K562 (cell line): ENCODE data around the gene PURA. TPM values are rescaled to one million over a fixed set of nuclear protein-coding genes. Genes with fewer than 3 reads are reported as not detected.
A peak's percentile ranks its signal among the peaks of the same experiment; 100 is the strongest.

Source experiments
- ESRRA ChIP-seq: fragments of 450-650 bp; IDR thresholded peaks from 2 replicates; pipeline ENCODE4 v1.6.1; 2014; ENCODE audit warnings: low read depth, mild to moderate bottlenecking, moderate library complexity, borderline replicate concordance
- FOXJ3 ChIP-seq: sonication (generic); formaldehyde crosslinking; IDR thresholded peaks from 2 replicates; pipeline ENCODE4 v1.4.0; 2020; ENCODE audit warnings: mild to moderate bottlenecking, missing genetic modification reagents
- KAT2B ChIP-seq: IDR thresholded peaks from one replicate; pipeline ENCODE4 v1.6.1; 2012; ENCODE audit warnings: low read depth, mild to moderate bottlenecking, control low read depth, inconsistent platforms, low read length, moderate library complexity
- KAT8 ChIP-seq: fragments of 450-650 bp; IDR thresholded peaks from 2 replicates; pipeline ENCODE4 v1.6.1; 2016; ENCODE audit warnings: low read depth, mild to moderate bottlenecking
- KDM5B ChIP-seq: fragments of 200-600 bp; sonication (generic); IDR thresholded peaks from 2 replicates; pipeline ENCODE4 v1.6.1; 2012; ENCODE audit warnings: low read depth, mild to moderate bottlenecking, moderate library complexity, low read length, control low read depth, inconsistent platforms; ENCODE audit not compliant: insufficient replicate concordance
- POLR3G ChIP-seq: IDR thresholded peaks from 2 replicates; pipeline ENCODE4 v1.6.1; 2011; ENCODE audit not compliant: insufficient read length, insufficient replicate concordance; ENCODE audit errors: extremely low read depth
- PTBP1 ChIP-seq: fragments of 200-400 bp; formaldehyde crosslinking; IDR thresholded peaks from 2 replicates; pipeline ENCODE4 v1.6.1; 2017; ENCODE audit warnings: low read depth, low read length
- RNF2 ChIP-seq: sonication (generic); IDR thresholded peaks from 2 replicates; pipeline ENCODE4 v1.6.1; 2016
- SP1 ChIP-seq: sonication (generic); formaldehyde crosslinking; IDR thresholded peaks from 2 replicates; pipeline ENCODE4 v1.8.1; 2022; ENCODE audit warnings: mild to moderate bottlenecking, missing genetic modification reagents
- TEAD2 ChIP-seq: fragments of 450-650 bp; IDR thresholded peaks from 2 replicates; pipeline ENCODE4 v1.6.1; 2016; ENCODE audit warnings: missing genetic modification characterization, control low read depth, missing compliant biosample characterization
- ZNF140 ChIP-seq: fragments of 250-450 bp; sonication (Bioruptor Pico); IDR thresholded peaks from 2 replicates; pipeline ENCODE4 v1.8.0; 2021; ENCODE audit warnings: moderate library complexity, mild to moderate bottlenecking, inconsistent platforms
- ZNF583 ChIP-seq: fragments of 250-450 bp; sonication (Bioruptor Pico); IDR thresholded peaks from 2 replicates; pipeline ENCODE4 v1.4.0; 2020
- ZSCAN32 ChIP-seq: fragments of 450-650 bp; formaldehyde crosslinking; IDR thresholded peaks from 2 replicates; pipeline ENCODE4 v1.4.0; 2020; ENCODE audit warnings: mild to moderate bottlenecking, moderate library complexity
- polyA plus RNA-seq, 8 experiments: library from polyadenylated mRNA; depleted of rRNA in 4 of 8; stranded (reverse) in 5 of 8; unstranded in 3 of 8; fragments of >200 nt; fragmentation: Nextera tagmentation in 2 of 8; fragmentation: Illumina TruSeq in 1 of 8; extraction: Ambion mirVana in 2 of 8; extraction: Trizol in 1 of 8; gene quantifications; 2 replicates each; pipeline versions ENCODE4 v1.2.1 to v1.2.3, GENCODE V29; 2011 to 2014; ENCODE audit warnings: inconsistent platforms in 1 of 8, missing spikeins in 1 of 8
- total RNA-seq, 7 experiments: library from RNA; depleted of rRNA in 6 of 7; stranded (reverse); fragments of >200 nt in 6 of 7; fragmentation: Illumina TruSeq in 2 of 7; extraction: Trizol in 2 of 7; gene quantifications; 2 replicates each; pipeline versions ENCODE4 v1.2.1 to v1.2.3, GENCODE V29; 2011 to 2021; ENCODE audit warnings: low replicate concordance in 1 of 7
- TF ChIP-seq, protein P1 (sequence below): sonication (generic); formaldehyde crosslinking; IDR thresholded peaks from 2 replicates; pipeline ENCODE4 v1.8.0; 2022; ENCODE audit warnings: mild to moderate bottlenecking, missing genetic modification reagents
- TF ChIP-seq, protein P2 (sequence below): sonication (generic); formaldehyde crosslinking; IDR thresholded peaks from 2 replicates; pipeline ENCODE4 v1.8.0; 2023; ENCODE audit warnings: missing genetic modification reagents, mild to moderate bottlenecking, borderline replicate concordance
- TF ChIP-seq, protein P3 (sequence below): fragments of 250-450 bp; sonication (Bioruptor Pico); IDR thresholded peaks from 2 replicates; pipeline ENCODE4 v1.6.1; 2021; ENCODE audit warnings: mild to moderate bottlenecking

PURA gene
- total and polyA plus RNA-seq, 9 of the 15 experiments (the other 6 are each of a cell fraction or from before 2014, with no cell fraction given): 3.2 to 11.1 (median 5.4) TPM

DNA sequence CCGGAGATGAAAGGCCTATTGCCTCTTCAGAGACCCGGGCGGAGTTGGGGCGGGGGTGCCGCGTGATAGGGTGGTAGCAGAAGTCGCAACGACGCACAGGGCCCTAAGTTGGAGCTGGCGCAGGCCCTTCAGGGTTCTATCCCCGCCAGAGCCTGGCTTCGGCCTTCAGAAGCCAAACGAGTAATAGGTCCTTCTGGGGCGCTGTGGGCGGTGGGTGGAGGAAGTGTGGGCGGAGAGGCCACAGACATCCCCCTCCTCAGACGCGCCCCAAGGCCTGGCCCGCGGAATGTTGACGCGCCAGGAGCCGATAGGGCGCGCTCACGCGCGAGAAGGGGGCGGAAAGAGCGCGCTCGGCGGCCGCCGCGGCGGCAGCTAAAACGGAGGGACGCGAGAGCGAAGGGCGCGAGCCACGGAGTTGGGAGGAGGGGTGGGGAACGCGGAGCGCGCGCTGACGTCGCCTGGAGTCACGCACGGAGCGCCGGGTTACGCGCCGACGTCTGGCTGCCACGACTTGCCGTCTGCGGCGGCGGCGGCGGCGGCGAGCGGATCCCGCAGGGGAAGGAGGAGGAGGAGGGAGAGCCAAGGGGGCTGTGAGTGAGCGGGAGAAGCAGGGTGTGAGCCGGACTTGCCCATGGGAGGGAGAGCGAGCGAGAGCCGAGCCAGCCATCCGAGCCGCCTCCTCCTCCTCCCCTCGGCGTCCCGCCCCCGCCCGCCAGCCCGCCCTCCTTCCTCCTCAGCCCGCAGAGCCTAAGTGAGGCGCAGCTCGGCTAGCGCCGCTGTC lies 6.4 kb upstream of the PURA start (continued):
- TF ChIP-seq, protein P1, sequence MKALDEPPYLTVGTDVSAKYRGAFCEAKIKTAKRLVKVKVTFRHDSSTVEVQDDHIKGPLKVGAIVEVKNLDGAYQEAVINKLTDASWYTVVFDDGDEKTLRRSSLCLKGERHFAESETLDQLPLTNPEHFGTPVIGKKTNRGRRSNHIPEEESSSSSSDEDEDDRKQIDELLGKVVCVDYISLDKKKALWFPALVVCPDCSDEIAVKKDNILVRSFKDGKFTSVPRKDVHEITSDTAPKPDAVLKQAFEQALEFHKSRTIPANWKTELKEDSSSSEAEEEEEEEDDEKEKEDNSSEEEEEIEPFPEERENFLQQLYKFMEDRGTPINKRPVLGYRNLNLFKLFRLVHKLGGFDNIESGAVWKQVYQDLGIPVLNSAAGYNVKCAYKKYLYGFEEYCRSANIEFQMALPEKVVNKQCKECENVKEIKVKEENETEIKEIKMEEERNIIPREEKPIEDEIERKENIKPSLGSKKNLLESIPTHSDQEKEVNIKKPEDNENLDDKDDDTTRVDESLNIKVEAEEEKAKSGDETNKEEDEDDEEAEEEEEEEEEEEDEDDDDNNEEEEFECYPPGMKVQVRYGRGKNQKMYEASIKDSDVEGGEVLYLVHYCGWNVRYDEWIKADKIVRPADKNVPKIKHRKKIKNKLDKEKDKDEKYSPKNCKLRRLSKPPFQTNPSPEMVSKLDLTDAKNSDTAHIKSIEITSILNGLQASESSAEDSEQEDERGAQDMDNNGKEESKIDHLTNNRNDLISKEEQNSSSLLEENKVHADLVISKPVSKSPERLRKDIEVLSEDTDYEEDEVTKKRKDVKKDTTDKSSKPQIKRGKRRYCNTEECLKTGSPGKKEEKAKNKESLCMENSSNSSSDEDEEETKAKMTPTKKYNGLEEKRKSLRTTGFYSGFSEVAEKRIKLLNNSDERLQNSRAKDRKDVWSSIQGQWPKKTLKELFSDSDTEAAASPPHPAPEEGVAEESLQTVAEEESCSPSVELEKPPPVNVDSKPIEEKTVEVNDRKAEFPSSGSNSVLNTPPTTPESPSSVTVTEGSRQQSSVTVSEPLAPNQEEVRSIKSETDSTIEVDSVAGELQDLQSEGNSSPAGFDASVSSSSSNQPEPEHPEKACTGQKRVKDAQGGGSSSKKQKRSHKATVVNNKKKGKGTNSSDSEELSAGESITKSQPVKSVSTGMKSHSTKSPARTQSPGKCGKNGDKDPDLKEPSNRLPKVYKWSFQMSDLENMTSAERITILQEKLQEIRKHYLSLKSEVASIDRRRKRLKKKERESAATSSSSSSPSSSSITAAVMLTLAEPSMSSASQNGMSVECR (CRISPR knock-in tag): peak; percentile 82
- TF ChIP-seq ZNF583 (no peak; the same call in 1 of the 2 replicates), PTBP1 (no peak), FOXJ3 (CRISPR knock-in tag) (no peak), KAT8 (no peak), SP1 (CRISPR knock-in tag) (peak; percentile 90), ESRRA (peak; percentile 13; the same call in 1 of the 2 replicates), KDM5B (peak; percentile 81), ZSCAN32 (CRISPR knock-in tag) (peak; percentile 31; the same call in 1 of the 2 replicates), TEAD2 (no peak), RNF2 (0 out of 2 replicates have a peak, but pooled peaks have one; percentile 13), KAT2B (no peak), ZNF140 (CRISPR knock-in tag) (no peak), POLR3G (no peak)
- TF ChIP-seq, protein P2, sequence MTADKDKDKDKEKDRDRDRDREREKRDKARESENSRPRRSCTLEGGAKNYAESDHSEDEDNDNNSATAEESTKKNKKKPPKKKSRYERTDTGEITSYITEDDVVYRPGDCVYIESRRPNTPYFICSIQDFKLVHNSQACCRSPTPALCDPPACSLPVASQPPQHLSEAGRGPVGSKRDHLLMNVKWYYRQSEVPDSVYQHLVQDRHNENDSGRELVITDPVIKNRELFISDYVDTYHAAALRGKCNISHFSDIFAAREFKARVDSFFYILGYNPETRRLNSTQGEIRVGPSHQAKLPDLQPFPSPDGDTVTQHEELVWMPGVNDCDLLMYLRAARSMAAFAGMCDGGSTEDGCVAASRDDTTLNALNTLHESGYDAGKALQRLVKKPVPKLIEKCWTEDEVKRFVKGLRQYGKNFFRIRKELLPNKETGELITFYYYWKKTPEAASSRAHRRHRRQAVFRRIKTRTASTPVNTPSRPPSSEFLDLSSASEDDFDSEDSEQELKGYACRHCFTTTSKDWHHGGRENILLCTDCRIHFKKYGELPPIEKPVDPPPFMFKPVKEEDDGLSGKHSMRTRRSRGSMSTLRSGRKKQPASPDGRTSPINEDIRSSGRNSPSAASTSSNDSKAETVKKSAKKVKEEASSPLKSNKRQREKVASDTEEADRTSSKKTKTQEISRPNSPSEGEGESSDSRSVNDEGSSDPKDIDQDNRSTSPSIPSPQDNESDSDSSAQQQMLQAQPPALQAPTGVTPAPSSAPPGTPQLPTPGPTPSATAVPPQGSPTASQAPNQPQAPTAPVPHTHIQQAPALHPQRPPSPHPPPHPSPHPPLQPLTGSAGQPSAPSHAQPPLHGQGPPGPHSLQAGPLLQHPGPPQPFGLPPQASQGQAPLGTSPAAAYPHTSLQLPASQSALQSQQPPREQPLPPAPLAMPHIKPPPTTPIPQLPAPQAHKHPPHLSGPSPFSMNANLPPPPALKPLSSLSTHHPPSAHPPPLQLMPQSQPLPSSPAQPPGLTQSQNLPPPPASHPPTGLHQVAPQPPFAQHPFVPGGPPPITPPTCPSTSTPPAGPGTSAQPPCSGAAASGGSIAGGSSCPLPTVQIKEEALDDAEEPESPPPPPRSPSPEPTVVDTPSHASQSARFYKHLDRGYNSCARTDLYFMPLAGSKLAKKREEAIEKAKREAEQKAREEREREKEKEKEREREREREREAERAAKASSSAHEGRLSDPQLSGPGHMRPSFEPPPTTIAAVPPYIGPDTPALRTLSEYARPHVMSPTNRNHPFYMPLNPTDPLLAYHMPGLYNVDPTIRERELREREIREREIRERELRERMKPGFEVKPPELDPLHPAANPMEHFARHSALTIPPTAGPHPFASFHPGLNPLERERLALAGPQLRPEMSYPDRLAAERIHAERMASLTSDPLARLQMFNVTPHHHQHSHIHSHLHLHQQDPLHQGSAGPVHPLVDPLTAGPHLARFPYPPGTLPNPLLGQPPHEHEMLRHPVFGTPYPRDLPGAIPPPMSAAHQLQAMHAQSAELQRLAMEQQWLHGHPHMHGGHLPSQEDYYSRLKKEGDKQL (CRISPR knock-in tag): no peak
- TF ChIP-seq, protein P3, sequence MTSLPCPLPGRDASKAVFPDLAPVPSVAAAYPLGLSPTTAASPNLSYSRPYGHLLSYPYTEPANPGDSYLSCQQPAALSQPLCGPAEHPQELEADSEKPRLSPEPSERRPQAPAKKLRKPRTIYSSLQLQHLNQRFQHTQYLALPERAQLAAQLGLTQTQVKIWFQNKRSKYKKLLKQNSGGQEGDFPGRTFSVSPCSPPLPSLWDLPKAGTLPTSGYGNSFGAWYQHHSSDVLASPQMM (CRISPR knock-in tag): no peak
